Small intestine (tissue), 16 donors: ENCODE measurements around the gene PCP4. TPM values are rescaled to one million over a fixed set of nuclear protein-coding genes. Genes with fewer than 3 reads are reported as not detected.

Experiments used
- DNase-seq, 2 donors: peaks; one replicate each; pipeline versions ENCODE4 v3.0.0 to v3.0.0-alpha.2; 2013
- FAIRE-seq: peaks from 2 replicates; lab custom pipeline; 2012; peaks lifted over from hg19 to GRCh38; lab: Jason Lieb, UNC
- H3K27ac ChIP-seq, 3 donors: one replicate each; pipeline ENCODE4 v1.5.1; 2013; ENCODE audit warnings: low read length in 2 of 3, mild to moderate bottlenecking in 2 of 3, control low read depth in 1 of 3, inconsistent platforms in 1 of 3, low read depth in 1 of 3, moderate library complexity in 1 of 3
- H3K27me3 ChIP-seq, 3 donors: one replicate each; pipeline ENCODE4 v1.6.1; 2013; ENCODE audit warnings: low read length in 3 of 3, inconsistent platforms in 1 of 3; ENCODE audit not compliant: control insufficient read depth in 3 of 3, insufficient read depth in 3 of 3
- H3K36me3 ChIP-seq, 3 donors: one replicate each; pipeline ENCODE4 v1.6.1; 2013; ENCODE audit warnings: low read length in 3 of 3, inconsistent platforms in 1 of 3, low read depth in 1 of 3, mild to moderate bottlenecking in 1 of 3, moderate library complexity in 1 of 3; ENCODE audit not compliant: control insufficient read depth in 3 of 3, insufficient read depth in 2 of 3
- H3K4me1 ChIP-seq, 3 donors: one replicate each; pipeline ENCODE4 v1.6.1; 2013; ENCODE audit warnings: low read length in 2 of 3, inconsistent platforms in 1 of 3, low read depth in 1 of 3, mild to moderate bottlenecking in 1 of 3, moderate library complexity in 1 of 3; ENCODE audit not compliant: control insufficient read depth in 3 of 3, insufficient read depth in 2 of 3
- H3K4me3 ChIP-seq, 3 donors: one replicate each; pipeline ENCODE4 v1.5.1; 2013; ENCODE audit warnings: low read length in 3 of 3, control low read depth in 1 of 3, inconsistent platforms in 1 of 3, low read depth in 1 of 3, mild to moderate bottlenecking in 1 of 3, moderate library complexity in 1 of 3
- H3K9me3 ChIP-seq, 2 donors: one replicate each; pipeline ENCODE4 v1.6.1; 2013; ENCODE audit warnings: low read depth in 1 of 2, low read length in 1 of 2; ENCODE audit not compliant: control insufficient read depth in 2 of 2, insufficient read depth in 1 of 2
- WGBS, 3 donors: extraction: QIAGEN DNeasy Blood & Tissue Kit; methylation state at CpG; one replicate each; pipeline ENCODE4 v1.1.7; 2013; 5-methylcytosine and 5-hydroxymethylcytosine counted together
- long read RNA-seq, 10 donors: transcript quantifications; one replicate each; lab custom pipeline, GENCODE V29; 2026
- polyA plus RNA-seq, 4 donors: library from polyadenylated mRNA; stranded (reverse) in 3 of 4; unstranded in 1 of 4; fragments of 200-250 nt in 3 of 4; fragments of 120-200 nt in 1 of 4; gene quantifications; one replicate each; pipeline versions ENCODE4 v1.2.1 to v1.2.3, GENCODE V29; 2013
- donor health status: healthy with polysubstance abuse.
- donor health status: control.
- donor health status: control.
- donor health status: Bipolar disorder and iron deficiency.
- donor health status: healthy.

Gene PCP4
- polyA plus RNA-seq: 1 to 10 TPM in 3 of 4 donors, not detected in 1; 1.1 to 6.8 (median 1.9) TPM
- long read RNA-seq, donor 1, transcript PCP4-201 (3 exons, 660 nt): major isoform, 21 of 49 reads
- long read RNA-seq, donor 1, partial matches to known transcripts: 28 of 49 reads
- long read RNA-seq, donor 1, other reads (novel, unspliced or antisense): 0 of 49 reads
- long read RNA-seq, donor 2, partial matches to known transcripts: 5 of 9 reads
- long read RNA-seq, donor 2, other reads (novel, unspliced or antisense): 0 of 9 reads
- long read RNA-seq, donor 3, transcript PCP4-201 (3 exons, 660 nt): major isoform, 5 of 16 reads
- long read RNA-seq, donor 3, partial matches to known transcripts: 11 of 16 reads
- long read RNA-seq, donor 3, other reads (novel, unspliced or antisense): 0 of 16 reads
- long read RNA-seq, donor 4, partial matches to known transcripts: 0 of 1 reads
- long read RNA-seq, donor 4, other reads (novel, unspliced or antisense): 0 of 1 reads
- long read RNA-seq, donor 5, transcript PCP4-201 (3 exons, 660 nt): major isoform, 6 of 6 reads
- long read RNA-seq, donor 5, partial matches to known transcripts: 0 of 6 reads
- long read RNA-seq, donor 5, other reads (novel, unspliced or antisense): 0 of 6 reads
- long read RNA-seq, donor 6: 0 reads
- long read RNA-seq, donor 7: 0 reads
- long read RNA-seq, donor 8: 0 reads
- long read RNA-seq, donor 9, transcript PCP4-201 (3 exons, 660 nt): major isoform, 6 of 6 reads
- long read RNA-seq, donor 9, partial matches to known transcripts: 0 of 6 reads
- long read RNA-seq, donor 9, other reads (novel, unspliced or antisense): 0 of 6 reads
- long read RNA-seq, donor 10, transcript PCP4-201 (3 exons, 660 nt): major isoform, 66 of 126 reads
- long read RNA-seq, donor 10, partial matches to known transcripts: 60 of 126 reads
- long read RNA-seq, donor 10, other reads (novel, unspliced or antisense): 0 of 126 reads

GRCh38 chr21:39867198-39867650 is at the start of gene PCP4:
Gene PCP4 (plus strand): TSS chr21:39867438. CDS start chr21:39867502, 64 bp downstream.
- H3K4me3 ChIP-seq: no peak within 1 kb of the TSS

DNA sequence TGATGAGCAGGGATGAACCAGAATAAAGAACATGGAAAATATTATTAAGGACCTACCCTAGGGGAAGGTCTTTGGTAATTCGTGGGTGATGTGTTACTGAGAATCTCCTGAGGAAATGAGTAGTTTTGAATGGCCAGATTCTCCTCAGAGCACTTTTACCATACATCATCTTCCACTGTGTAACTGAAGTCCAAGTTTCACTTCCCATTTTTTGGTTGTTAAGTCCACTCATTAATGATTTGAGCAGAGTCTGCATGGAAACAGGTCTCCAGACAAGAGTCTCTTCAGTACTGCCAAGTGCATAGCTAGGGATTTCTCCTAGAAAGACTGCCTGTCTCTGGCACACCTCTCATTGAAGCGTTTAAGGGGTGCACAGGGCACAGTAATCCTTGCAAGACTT is 48.7 kb upstream of the PCP4 start:
- no peak overlapping the region for H3K27ac ChIP-seq
- DNase-seq: no peak
- no peak for FAIRE-seq
- H3K36me3 ChIP-seq: no peaks in the 10 kb centered on the region
- 60 to 89% (median 71%) methylated on average over 2 of the region's 2 CpGs for WGBS, 3 donors
- H3K4me1 ChIP-seq: no peaks in the 10 kb centered on the region
- no peaks in the 10 kb centered on the region for H3K9me3 ChIP-seq
- no peaks in the 10 kb centered on the region for H3K27me3 ChIP-seq
- no peak overlapping the region for H3K4me3 ChIP-seq

More at GRCh38 chr21:39867198-39867650, at the start of gene PCP4:
- FAIRE-seq: no peak
- DNase-seq: peak; percentile 48 to 53
- Histone ChIP-seq H3K27me3 (no peaks in the 10 kb centered on the region), H3K9me3 (no peaks in the 10 kb centered on the region), H3K4me1 (no peaks in the 10 kb centered on the region), H3K27ac (no peak within 1 kb of the TSS), H3K36me3 (no peaks in the 10 kb centered on the region)
- 7 to 9% (median 8%) methylated on average over 14 of the region's 14 CpGs for WGBS, 3 donors

- Histone ChIP-seq H3K9me3 (no peaks in the 10 kb centered on the region), H3K4me3 (no peak overlapping the region), H3K27ac (no peak overlapping the region), H3K27me3 (no peaks in the 10 kb centered on the region), H3K4me1 (no peaks in the 10 kb centered on the region), H3K36me3 (no peaks in the 10 kb centered on the region)
- FAIRE-seq: no peak
- WGBS, 3 donors: 81 to 93% (median 86%) methylated on average over 3 of the region's 3 CpGs
- DNase-seq: no peak
Observed at GRCh38 chr21:39822042-39822441, 45.2 kb upstream of the PCP4 start.

DNA sequence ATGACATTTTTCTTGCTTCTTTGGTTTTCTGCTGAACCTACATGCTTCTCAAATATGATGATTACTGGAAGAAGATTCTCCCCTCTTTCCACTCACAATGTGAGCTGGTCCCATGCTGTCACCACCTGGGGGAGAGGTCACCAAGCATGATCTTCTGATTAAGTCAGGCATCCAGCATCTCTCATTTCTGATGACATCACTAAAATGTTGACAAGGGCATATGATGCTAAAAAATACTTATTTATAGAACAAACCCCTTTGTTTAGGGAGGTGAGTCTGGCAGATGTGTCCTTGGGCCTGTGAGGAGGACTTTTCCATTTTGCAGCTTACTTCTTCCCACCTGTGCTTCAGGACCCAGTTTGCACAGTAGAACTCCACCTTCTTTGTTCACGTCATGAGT is 42.0 kb upstream of the PCP4 start:
- DNase-seq (no peak), FAIRE-seq (no peak)
- 40 to 68% (median 60%) methylated on average over 1 of the region's 1 CpG for WGBS, 3 donors
- H3K36me3 ChIP-seq: no peaks in the 10 kb centered on the region
- H3K9me3 ChIP-seq: no peaks in the 10 kb centered on the region
- no peaks in the 10 kb centered on the region for H3K27me3 ChIP-seq
- no peak overlapping the region for H3K4me3 ChIP-seq
- no peaks in the 10 kb centered on the region for H3K4me1 ChIP-seq
- no peak overlapping the region for H3K27ac ChIP-seq

DNA sequence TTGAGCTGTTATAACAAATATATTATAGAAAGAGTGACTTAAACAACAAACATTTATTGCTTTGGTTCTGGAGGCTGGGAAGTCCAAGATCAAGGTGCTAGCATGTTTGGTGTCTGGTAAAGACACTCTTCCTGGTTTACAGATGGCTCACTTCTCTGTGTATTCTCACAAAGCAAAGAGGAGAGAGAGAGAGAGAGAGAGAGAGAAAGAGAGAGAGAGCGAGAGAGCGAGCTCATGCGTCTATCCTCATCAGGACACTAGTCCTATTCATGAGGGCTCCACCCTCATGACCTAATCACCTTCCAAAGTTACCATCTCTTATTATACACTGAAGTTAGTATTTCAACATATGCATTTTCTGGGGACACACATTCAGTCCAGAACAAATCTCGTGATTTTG is 32.7 kb upstream of the PCP4 start:
- no peak for FAIRE-seq

DNA sequence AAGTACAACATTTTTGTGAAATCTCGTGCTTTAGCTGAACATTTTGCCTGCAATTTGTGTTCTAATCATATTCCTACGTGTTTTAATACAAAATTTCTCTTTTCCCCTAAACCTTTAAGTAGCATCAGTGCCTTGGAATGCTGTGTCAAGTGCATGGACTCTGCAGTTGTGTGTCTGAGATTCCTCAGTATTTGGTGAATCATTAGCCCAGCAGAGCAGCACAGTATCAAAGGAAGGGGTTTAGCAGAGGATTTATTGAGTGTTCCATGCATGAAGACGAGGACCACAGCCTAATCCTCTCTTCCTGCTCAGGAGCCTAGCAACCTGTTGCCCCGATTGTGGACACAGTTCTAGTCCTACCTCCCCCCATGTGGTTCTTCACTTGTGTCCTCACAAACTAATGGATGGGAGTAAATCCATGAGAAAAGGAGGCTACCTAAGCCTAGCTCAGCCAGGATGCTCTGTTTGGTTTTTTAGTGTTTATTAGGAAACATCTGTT is 29.3 kb upstream of the PCP4 start:
- Histone ChIP-seq H3K4me1 (no peaks in the 10 kb centered on the region), H3K36me3 (no peaks in the 10 kb centered on the region), H3K9me3 (no peaks in the 10 kb centered on the region), H3K4me3 (no peak overlapping the region), H3K27me3 (no peaks in the 10 kb centered on the region), H3K27ac (no peak overlapping the region)
- FAIRE-seq (no peak), DNase-seq (no peak)
- 19 to 50% (median 25%) methylated on average over 4 of the region's 4 CpGs for WGBS, 3 donors

More for the DNA sequence above, 32.7 kb upstream of the PCP4 start:
- no peaks in the 10 kb centered on the region for H3K9me3 ChIP-seq
- 50 to 79% (median 67%) methylated on average over 4 of the region's 4 CpGs for WGBS, 3 donors
- no peak overlapping the region for H3K4me3 ChIP-seq
- no peak for DNase-seq
- no peaks in the 10 kb centered on the region for H3K4me1 ChIP-seq
- H3K27me3 ChIP-seq: no peaks in the 10 kb centered on the region
- no peaks in the 10 kb centered on the region for H3K36me3 ChIP-seq
- no peak overlapping the region for H3K27ac ChIP-seq

- no peaks in the 10 kb centered on the region for H3K9me3 ChIP-seq
- no peak for FAIRE-seq
- H3K27me3 ChIP-seq: no peaks in the 10 kb centered on the region
- no peak overlapping the region for H3K27ac ChIP-seq
- no peaks in the 10 kb centered on the region for H3K36me3 ChIP-seq
- no peaks in the 10 kb centered on the region for H3K4me1 ChIP-seq
- no peak overlapping the region for H3K4me3 ChIP-seq
- DNase-seq: no peak
- 67 to 73% (median 72%) methylated on average over 22 of the region's 22 CpGs for WGBS, 3 donors
Observed at GRCh38 chr21:39840373-39841097, 26.7 kb upstream of the PCP4 start.
